ENCODE measurements around the gene CACNA1C. TPM values are rescaled to one million over a fixed set of nuclear protein-coding genes. Genes with fewer than 3 reads are reported as not detected.
A peak's percentile ranks its signal among the peaks of the same experiment; 100 is the strongest.

The CACNA1C gene
- total and polyA plus RNA-seq, 2 donors (not counting 1 experiment from before 2014, with no cell fraction given) = 7.6 to 11.4 TPM

- H3K36me3 ChIP-seq (ENCODE audit: control insufficient read depth, insufficient read depth, low read length) = no peaks in the 10 kb centered on the region
- no peak overlapping the region for H3K27ac ChIP-seq (ENCODE audit: insufficient read depth, low read length)
- no peaks in the 10 kb centered on the region for H4K20me1 ChIP-seq (ENCODE audit: control insufficient read depth, extremely low read depth, insufficient read depth, low read length)
- peaks cover 2% of the 10 kb centered on the region for H3K4me1 ChIP-seq (ENCODE audit: control insufficient read depth, extremely low read depth, insufficient read depth, low read length)
- peaks cover 5% of the 10 kb centered on the region for H3K79me2 ChIP-seq (ENCODE audit: control insufficient read depth, insufficient read depth, low read length)
- no peak overlapping the region for H3K4me3 ChIP-seq (replicated peaks in 1 of 4; ENCODE audit: control extremely low read depth in 1 of 4, insufficient read depth in 1 of 4, low read depth in 3 of 4, low read length in 4 of 4)
- no peak overlapping the region for H2AFZ ChIP-seq (ENCODE audit: low read length)
- TF ChIP-seq EZH2 (IDR thresholded peaks at IDR 0.05; ENCODE audit: low read length, missing control alignments) (no peak), CTCF (conservative IDR thresholded peaks at IDR 0.05 in 1 of 2, IDR thresholded peaks at IDR 0.05 in 1 of 2; ENCODE audit: low read depth in 1 of 2, low read length in 2 of 2) (no peak)
- no peak overlapping the region for H3K9ac ChIP-seq (ENCODE audit: insufficient read depth, low read length)
- no peaks in the 10 kb centered on the region for H3K9me3 ChIP-seq (ENCODE audit: control insufficient read depth, insufficient read depth, low read depth, low read length)
- DNase-seq (ENCODE audit: low read depth in 2 of 2) = peak; percentile 53 to 86
- H3K4me2 ChIP-seq (ENCODE audit: extremely low read depth, insufficient read depth, low read length) = no peak overlapping the region
- H3K27me3 ChIP-seq (ENCODE audit: control insufficient read depth, insufficient read depth, low read length) = no peaks in the 10 kb centered on the region
Measured at GRCh38 chr12:2008677-2009076, 44.1 kb upstream of the CACNA1C start.

GRCh38 chr12:2009623-2010022, 43.2 kb upstream of the CACNA1C start:
- Histone ChIP-seq H3K79me2 (ENCODE audit: control insufficient read depth, insufficient read depth, low read length) (no peaks in the 10 kb centered on the region), H3K9ac (ENCODE audit: insufficient read depth, low read length) (no peak overlapping the region), H3K9me3 (ENCODE audit: control insufficient read depth, insufficient read depth, low read depth, low read length) (no peaks in the 10 kb centered on the region), H3K4me2 (ENCODE audit: extremely low read depth, insufficient read depth, low read length) (no peak overlapping the region), H2AFZ (ENCODE audit: low read length) (no peak overlapping the region), H3K4me1 (ENCODE audit: control insufficient read depth, extremely low read depth, insufficient read depth, low read length) (peaks cover under 1% of the 10 kb centered on the region), H3K4me3 (replicated peaks in 1 of 4; ENCODE audit: control extremely low read depth in 1 of 4, insufficient read depth in 1 of 4, low read depth in 3 of 4, low read length in 4 of 4) (no peak overlapping the region), H4K20me1 (ENCODE audit: control insufficient read depth, extremely low read depth, insufficient read depth, low read length) (no peaks in the 10 kb centered on the region), H3K36me3 (ENCODE audit: control insufficient read depth, insufficient read depth, low read length) (no peaks in the 10 kb centered on the region), H3K27me3 (ENCODE audit: control insufficient read depth, insufficient read depth, low read length) (no peaks in the 10 kb centered on the region), H3K27ac (ENCODE audit: insufficient read depth, low read length) (no peak overlapping the region)
- TF ChIP-seq CTCF (conservative IDR thresholded peaks at IDR 0.05 in 1 of 2, IDR thresholded peaks at IDR 0.05 in 1 of 2; ENCODE audit: low read depth in 1 of 2, low read length in 2 of 2) (peak in 1 of 2 donors; percentile 28), EZH2 (IDR thresholded peaks at IDR 0.05; ENCODE audit: low read length, missing control alignments) (no peak)
- DNase-seq (ENCODE audit: low read depth in 2 of 2) = peak in 1 of 2 donors; percentile 14

- no peak overlapping the region for H3K4me3 ChIP-seq (replicated peaks in 1 of 4; ENCODE audit: control extremely low read depth in 1 of 4, insufficient read depth in 1 of 4, low read depth in 3 of 4, low read length in 4 of 4)
- no peak overlapping the region for H3K4me2 ChIP-seq (ENCODE audit: extremely low read depth, insufficient read depth, low read length)
- no peak for DNase-seq (ENCODE audit: low read depth in 2 of 2)
- no peak overlapping the region for H3K9ac ChIP-seq (ENCODE audit: insufficient read depth, low read length)
- no peak overlapping the region for H3K27ac ChIP-seq (ENCODE audit: insufficient read depth, low read length)
- TF ChIP-seq EZH2 (IDR thresholded peaks at IDR 0.05; ENCODE audit: low read length, missing control alignments) (no peak), CTCF (conservative IDR thresholded peaks at IDR 0.05 in 1 of 2, IDR thresholded peaks at IDR 0.05 in 1 of 2; ENCODE audit: low read depth in 1 of 2, low read length in 2 of 2) (no peak)
- no peaks in the 10 kb centered on the region for H3K4me1 ChIP-seq (ENCODE audit: control insufficient read depth, extremely low read depth, insufficient read depth, low read length)
- H3K79me2 ChIP-seq (ENCODE audit: control insufficient read depth, insufficient read depth, low read length) = no peaks in the 10 kb centered on the region
- no peaks in the 10 kb centered on the region for H3K36me3 ChIP-seq (ENCODE audit: control insufficient read depth, insufficient read depth, low read length)
- no peaks in the 10 kb centered on the region for H3K9me3 ChIP-seq (ENCODE audit: control insufficient read depth, insufficient read depth, low read depth, low read length)
- no peaks in the 10 kb centered on the region for H3K27me3 ChIP-seq (ENCODE audit: control insufficient read depth, insufficient read depth, low read length)
- no peak overlapping the region for H2AFZ ChIP-seq (ENCODE audit: low read length)
- no peaks in the 10 kb centered on the region for H4K20me1 ChIP-seq (ENCODE audit: control insufficient read depth, extremely low read depth, insufficient read depth, low read length)
Measured at GRCh38 chr12:2011643-2012607, 40.9 kb upstream of the CACNA1C start.
